Posterior vena cava (tissue), 2 donors: ENCODE measurements around the gene PMP22. TPM values are rescaled to one million over a fixed set of nuclear protein-coding genes. Genes with fewer than 3 reads are reported as not detected.
A peak's percentile ranks its signal among the peaks of the same experiment; 100 is the strongest.

Experiments used
- DNase-seq: peaks from one replicate; pipeline ENCODE4 v3.0.0-alpha.2; 2020; ENCODE audit warnings: low spot score
- intact Hi-C, 2 donors: fragments of 100-400 bp; cut with DNase I; formaldehyde crosslinking; loops; one replicate each; pipeline versions ENCODE4 v1.14.1 to v1.14.2; 2022 to 2023
- total RNA-seq, 2 donors: library from RNA; stranded (reverse); fragmentation: NEBNext Ultra II Directional; extraction: Animal tissue kit (Norgen Biotek cat#: 25700); gene quantifications; one replicate each; pipeline ENCODE4 v1.2.1, GENCODE V29; 2021
- donor health status: DM: yes; HTN: yes; CAD: no.
- donor health status: DM: yes; HTN: yes; CAD: no.

Gene PMP22
- total RNA-seq, 2 donors from 2014 or later: 130 to 245 TPM

- DNase-seq: no peak
- intact Hi-C loops: no loop called here
These were observed 16.8 kb upstream of the PMP22 start for GRCh38 chr17:15281909-15282308.

- intact Hi-C loops: no loop called here
- DNase-seq: no peak
These were observed 13.9 kb upstream of the PMP22 start for GRCh38 chr17:15278924-15279477.

GRCh38 chr17:15278380-15278779, 13.3 kb upstream of the PMP22 start:
- intact Hi-C loops: no loop called here

GRCh38 chr17:15274017-15274416, 8.9 kb upstream of the PMP22 start:
- intact Hi-C loops: no loop called here

More at GRCh38 chr17:15278380-15278779, 13.3 kb upstream of the PMP22 start:
- no peak for DNase-seq

GRCh38 chr17:15273141-15273793, 8.1 kb upstream of the PMP22 start:
- no peak for DNase-seq
- intact Hi-C loops: no loop called here

More at GRCh38 chr17:15274017-15274416, 8.9 kb upstream of the PMP22 start:
- DNase-seq: no peak

GRCh38 chr17:15271741-15272140, 6.6 kb upstream of the PMP22 start:
- no peak for DNase-seq
- intact Hi-C loops: no loop called here

- DNase-seq: no peak
- intact Hi-C loops: no loop called here
These were observed 5.7 kb upstream of the PMP22 start for GRCh38 chr17:15270628-15271381.

- DNase-seq: no peak
- intact Hi-C loops: loop anchor here in 1 of 2 donors (10.0 kb wide), 1 partner anchor 125 kb away; no protein-coding TSS in a partner anchor
These were observed 4.6 kb upstream of the PMP22 start for GRCh38 chr17:15269780-15270089.

- DNase-seq: no peak
- intact Hi-C loops: loop anchor here in 1 of 2 donors (10.0 kb wide), 1 partner anchor 126 kb away; no protein-coding TSS in a partner anchor
These were observed 4.1 kb upstream of the PMP22 start for GRCh38 chr17:15269087-15269779.

- DNase-seq: no peak
- intact Hi-C loops: loop anchor here in 1 of 2 donors (10.0 kb wide), 1 partner anchor 126 kb away; no protein-coding TSS in a partner anchor
These were observed 3.3 kb upstream of the PMP22 start for GRCh38 chr17:15268461-15268860.

GRCh38 chr17:15267996-15268395, 2.9 kb upstream of the PMP22 start:
- intact Hi-C loops: loop anchor here in 1 of 2 donors (10.0 kb wide), 1 partner anchor 127 kb away; no protein-coding TSS in a partner anchor

GRCh38 chr17:15266325-15267125, 1.4 kb upstream of the PMP22 start:
- DNase-seq: no peak
- intact Hi-C loops: loop anchor here in 1 of 2 donors (10.0 kb wide), 1 partner anchor 128 kb away; no protein-coding TSS in a partner anchor

More at GRCh38 chr17:15267996-15268395, 2.9 kb upstream of the PMP22 start:
- no peak for DNase-seq

- no peak for DNase-seq
These were observed 584 bp downstream of the PMP22 start for GRCh38 chr17:15264542-15264941.

GRCh38 chr17:15263680-15264079, 1.4 kb downstream of the PMP22 start:
- intact Hi-C loops: loop anchor here in 1 of 2 donors (5.0 to 10.0 kb wide), 2 partner anchors 131 to 194 kb away; no protein-coding TSS in a partner anchor

More at GRCh38 chr17:15264542-15264941, 584 bp downstream of the PMP22 start:
- intact Hi-C loops: loop anchor here in 1 of 2 donors (5.0 to 10.0 kb wide), 2 partner anchors 130 to 193 kb away; no protein-coding TSS in a partner anchor

GRCh38 chr17:15263206-15263579, 1.9 kb downstream of the PMP22 start:
- DNase-seq: peak; percentile 98
- intact Hi-C loops: loop anchor here in 1 of 2 donors (5.0 to 10.0 kb wide), 2 partner anchors 132 to 194 kb away; no protein-coding TSS in a partner anchor

More at GRCh38 chr17:15263680-15264079, 1.4 kb downstream of the PMP22 start:
- DNase-seq: no peak

- intact Hi-C loops: loop anchor here in 1 of 2 donors (5.0 to 10.0 kb wide), 2 partner anchors 132 to 195 kb away; no protein-coding TSS in a partner anchor
These were observed 2.6 kb downstream of the PMP22 start for GRCh38 chr17:15262291-15263205.

GRCh38 chr17:15261802-15262290, 3.3 kb downstream of the PMP22 start:
- intact Hi-C loops: loop anchor here (2.0 to 10.0 kb wide), 3 partner anchors 133 to 241 kb away; no protein-coding TSS in a partner anchor
- no peak for DNase-seq

More at GRCh38 chr17:15262291-15263205, 2.6 kb downstream of the PMP22 start:
- peak; percentile 98 for DNase-seq
